HepG2 (cell line): ENCODE results near the gene TBX6.

Source experiments
- ELK4 ChIP-seq: sonication (generic); formaldehyde crosslinking; IDR thresholded peaks from 2 replicates; pipeline ENCODE4 v1.9.0; 2021; ENCODE audit warnings: missing genetic modification reagents, borderline replicate concordance
- MIXL1 ChIP-seq: IDR thresholded peaks from 2 replicates; pipeline ENCODE4 v1.6.1; 2016
- NR1H2 ChIP-seq: sonication (generic); formaldehyde crosslinking; IDR thresholded peaks from 2 replicates; pipeline ENCODE4 v1.8.1; 2022; ENCODE audit warnings: low read depth, missing genetic modification reagents, borderline replicate concordance
- SIN3A ChIP-seq: IDR thresholded peaks from 2 replicates; pipeline ENCODE4 v1.6.1; 2011; ENCODE audit warnings: low read depth, mild to moderate bottlenecking, control low read depth, low read length, borderline replicate concordance
- SIX4 ChIP-seq: sonication (generic); formaldehyde crosslinking; IDR thresholded peaks from 2 replicates; pipeline ENCODE4 v1.4.0; 2020; ENCODE audit warnings: missing genetic modification reagents
- TAF1 ChIP-seq: sonication (generic); formaldehyde crosslinking; IDR thresholded peaks from 2 replicates; pipeline ENCODE4 v1.4.0; 2020; ENCODE audit warnings: missing genetic modification reagents
- ZNF639 ChIP-seq: conservative IDR thresholded peaks from 2 replicates; pipeline ENCODE4 v1.6.1; 2018; ENCODE audit warnings: missing genetic modification reagents
- ZNF746 ChIP-seq: sonication (generic); formaldehyde crosslinking; IDR thresholded peaks from 2 replicates; pipeline ENCODE4 v1.8.0; 2022; ENCODE audit warnings: mild to moderate bottlenecking, missing genetic modification reagents
- ZNF784 ChIP-seq: sonication (generic); formaldehyde crosslinking; IDR thresholded peaks from 2 replicates; pipeline ENCODE4 v1.5.1; 2020; ENCODE audit warnings: missing genetic modification reagents, mild to moderate bottlenecking, borderline replicate concordance
- TF ChIP-seq, protein P1 (sequence below): sonication (generic); formaldehyde crosslinking; IDR thresholded peaks from 2 replicates; pipeline ENCODE4 v1.5.0; 2020; ENCODE audit warnings: mild to moderate bottlenecking, missing genetic modification reagents, moderate library complexity
- TF ChIP-seq, protein P2 (sequence below): IDR thresholded peaks from 2 replicates; pipeline ENCODE4 v1.6.1; 2016

DNA sequence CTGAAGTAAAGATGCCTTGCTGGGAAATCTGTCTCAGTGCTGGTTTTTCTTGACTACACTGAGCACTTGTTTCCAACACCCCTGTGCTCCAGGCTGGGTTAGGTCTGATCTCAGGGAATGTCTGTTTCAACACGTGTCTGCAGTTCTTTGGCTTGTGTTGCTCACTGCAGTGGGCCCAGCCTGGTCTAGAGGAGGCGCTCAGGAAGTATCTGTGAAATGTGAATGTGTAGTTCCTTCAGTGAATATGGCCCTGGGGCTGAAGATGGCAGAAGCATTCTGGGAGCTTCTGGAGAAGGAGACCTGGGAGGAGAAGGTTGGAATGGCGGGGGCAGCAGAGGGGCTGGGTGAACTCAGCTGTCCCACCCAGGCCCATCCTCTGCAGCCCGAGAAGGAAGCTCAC is 12.4 kb upstream of the TBX6 start:
- TF ChIP-seq ELK4 (CRISPR knock-in tag) (no peak), ZNF639 (CRISPR knock-in tag) (no peak), MIXL1 (CRISPR knock-in tag) (no peak), SIX4 (CRISPR knock-in tag) (no peak), ZNF784 (CRISPR knock-in tag) (no peak), TAF1 (CRISPR knock-in tag) (no peak), ZNF746 (no peak), SIN3A (no peak), NR1H2 (CRISPR knock-in tag) (no peak)
- TF ChIP-seq, protein P1, sequence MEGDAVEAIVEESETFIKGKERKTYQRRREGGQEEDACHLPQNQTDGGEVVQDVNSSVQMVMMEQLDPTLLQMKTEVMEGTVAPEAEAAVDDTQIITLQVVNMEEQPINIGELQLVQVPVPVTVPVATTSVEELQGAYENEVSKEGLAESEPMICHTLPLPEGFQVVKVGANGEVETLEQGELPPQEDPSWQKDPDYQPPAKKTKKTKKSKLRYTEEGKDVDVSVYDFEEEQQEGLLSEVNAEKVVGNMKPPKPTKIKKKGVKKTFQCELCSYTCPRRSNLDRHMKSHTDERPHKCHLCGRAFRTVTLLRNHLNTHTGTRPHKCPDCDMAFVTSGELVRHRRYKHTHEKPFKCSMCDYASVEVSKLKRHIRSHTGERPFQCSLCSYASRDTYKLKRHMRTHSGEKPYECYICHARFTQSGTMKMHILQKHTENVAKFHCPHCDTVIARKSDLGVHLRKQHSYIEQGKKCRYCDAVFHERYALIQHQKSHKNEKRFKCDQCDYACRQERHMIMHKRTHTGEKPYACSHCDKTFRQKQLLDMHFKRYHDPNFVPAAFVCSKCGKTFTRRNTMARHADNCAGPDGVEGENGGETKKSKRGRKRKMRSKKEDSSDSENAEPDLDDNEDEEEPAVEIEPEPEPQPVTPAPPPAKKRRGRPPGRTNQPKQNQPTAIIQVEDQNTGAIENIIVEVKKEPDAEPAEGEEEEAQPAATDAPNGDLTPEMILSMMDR (CRISPR knock-in tag), result no peak
- TF ChIP-seq, protein P2, sequence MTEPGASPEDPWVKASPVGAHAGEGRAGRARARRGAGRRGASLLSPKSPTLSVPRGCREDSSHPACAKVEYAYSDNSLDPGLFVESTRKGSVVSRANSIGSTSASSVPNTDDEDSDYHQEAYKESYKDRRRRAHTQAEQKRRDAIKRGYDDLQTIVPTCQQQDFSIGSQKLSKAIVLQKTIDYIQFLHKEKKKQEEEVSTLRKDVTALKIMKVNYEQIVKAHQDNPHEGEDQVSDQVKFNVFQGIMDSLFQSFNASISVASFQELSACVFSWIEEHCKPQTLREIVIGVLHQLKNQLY (CRISPR knock-in tag), result no peak
